ENCODE measurements around the gene SLC35D2. TPM values are rescaled to one million over a fixed set of nuclear protein-coding genes. Genes with fewer than 3 reads are reported as not detected.

The SLC35D2 gene
- total RNA-seq, 1 experiment from 2014 or later: 32.5 TPM

- Histone ChIP-seq H3K79me2 (ENCODE audit: insufficient read depth, low read length) (peaks cover 83% of the 10 kb centered on the region), H3K27me3 (ENCODE audit: insufficient read depth, low read length) (no peaks in the 10 kb centered on the region), H3K4me2 (ENCODE audit: low read length) (no peak overlapping the region), H3K9me3 (ENCODE audit: control insufficient read depth in 1 of 2, insufficient read depth in 1 of 2, low read depth in 1 of 2, low read length in 2 of 2) (no peaks in the 10 kb centered on the region), H4K20me1 (ENCODE audit: insufficient read depth) (no peaks in the 10 kb centered on the region), H3K4me3 (replicated peaks in 1 of 2; ENCODE audit: low read depth in 1 of 2, low read length in 2 of 2) (no peak overlapping the region), H3K9me2 (ENCODE audit: insufficient read depth) (no peaks in the 10 kb centered on the region), H3K36me3 (ENCODE audit: control insufficient read depth in 1 of 2, insufficient read depth in 2 of 2, low read length in 2 of 2) (peaks cover 0 to 8% of the 10 kb centered on the region in 2 experiments; a peak in 1 of 4 replicates), H3K9ac (ENCODE audit: low read length) (no peak overlapping the region), H3K4me1 (ENCODE audit: control insufficient read depth in 1 of 2, insufficient read depth in 2 of 2, low read length in 2 of 2) (peaks cover 0 to 2% of the 10 kb centered on the region in 2 experiments; a peak in 1 of 4 replicates), H3K27ac (ENCODE audit: low read depth, low read length) (no peak overlapping the region), H2AFZ (ENCODE audit: low read depth, low read length, poor library complexity, severe bottlenecking) (no peak overlapping the region)
- ChIA-PET CTCF (no interaction called here), POLR2A (no interaction called here), RAD21 (ENCODE audit: low non-redundant PET in 1 of 2, low total read pairs in 2 of 2, uncharacterized antibody in 2 of 2, unreplicated experiment in 2 of 2) (no interaction called here)
- intact Hi-C loops (cut with micrococcal nuclease): no loop called here
- BruUV-seq (replicated peaks): no TSS peak
- no peak for DNase-seq (ENCODE audit: low read depth, low spot score)
- no peak for TF ChIP-seq POLR2AphosphoS5 (IDR thresholded peaks at IDR 0.05; ENCODE audit: low read depth, low read length)
- ATAC-seq: no peak
Observed at GRCh38 chr9:96400132-96400910, 16.8 kb upstream of the SLC35D2 start.

- Histone ChIP-seq H3K36me3 (ENCODE audit: control insufficient read depth in 1 of 2, insufficient read depth in 2 of 2, low read length in 2 of 2) (peaks cover 3 to 10% of the 10 kb centered on the region in 2 experiments; a peak in 2 of 4 replicates), H3K4me2 (ENCODE audit: low read length) (no peak overlapping the region), H3K4me3 (replicated peaks in 1 of 2; ENCODE audit: low read depth in 1 of 2, low read length in 2 of 2) (no peak overlapping the region), H4K20me1 (ENCODE audit: insufficient read depth) (no peaks in the 10 kb centered on the region), H3K9ac (ENCODE audit: low read length) (no peak overlapping the region), H3K9me3 (ENCODE audit: control insufficient read depth in 1 of 2, insufficient read depth in 1 of 2, low read depth in 1 of 2, low read length in 2 of 2) (no peaks in the 10 kb centered on the region), H3K27ac (ENCODE audit: low read depth, low read length) (no peak overlapping the region), H3K4me1 (ENCODE audit: control insufficient read depth in 1 of 2, insufficient read depth in 2 of 2, low read length in 2 of 2) (peaks cover 0 to 2% of the 10 kb centered on the region in 2 experiments; a peak in 1 of 4 replicates), H3K9me2 (ENCODE audit: insufficient read depth) (no peaks in the 10 kb centered on the region), H3K79me2 (ENCODE audit: insufficient read depth, low read length) (peaks cover 80% of the 10 kb centered on the region), H2AFZ (ENCODE audit: low read depth, low read length, poor library complexity, severe bottlenecking) (no peak overlapping the region), H3K27me3 (ENCODE audit: insufficient read depth, low read length) (no peaks in the 10 kb centered on the region)
- intact Hi-C loops (cut with micrococcal nuclease): no loop called here
- no TSS peak for BruUV-seq (replicated peaks)
- ATAC-seq: no peak
- CTCF ChIA-PET: no interaction called here
- no peak for DNase-seq (ENCODE audit: low read depth, low spot score)
- POLR2A ChIA-PET: no interaction called here
- no peak for TF ChIP-seq TCF7L2 (IDR thresholded peaks at IDR 0.05; ENCODE audit: borderline replicate concordance, extremely low read depth, insufficient read depth, insufficient read length)
- RAD21 ChIA-PET (ENCODE audit: low non-redundant PET in 1 of 2, low total read pairs in 2 of 2, uncharacterized antibody in 2 of 2, unreplicated experiment in 2 of 2): interaction anchor here in 1 of 2 experiments (0.6 kb wide), 1 partner anchor 23 kb away, joined by 3 read pairs; no protein-coding TSS in a partner anchor
Observed at GRCh38 chr9:96399325-96399633, 15.8 kb upstream of the SLC35D2 start.
